GM23338 (cell line): ENCODE measurements around the gene NDUFA11. TPM values are rescaled to one million over a fixed set of nuclear protein-coding genes. Genes with fewer than 3 reads are reported as not detected.

Experiments used
- ATAC-seq: fragments of 200-7000 bp; cut with Tn5 transposase; 3 replicates; pipeline ENCODE4 v1.9.1; 2020
- DNase-seq: peaks from one replicate; pipeline ENCODE4 v3.0.0-alpha.2; 2015; ENCODE audit warnings: low spot score
- H2AFZ ChIP-seq: fragments of 200-600 bp; sonication (generic); 2 replicates; pipeline ENCODE4 v1.8.0; 2016; ENCODE audit warnings: antibody characterized with exemption, mild to moderate bottlenecking, moderate library complexity
- H3F3A ChIP-seq: fragments of 200-600 bp; sonication (generic); replicated peaks from 2 replicates; pipeline ENCODE4 v1.8.0; 2017; ENCODE audit warnings: antibody characterized with exemption, mixed run types, low read depth
- H3K27ac ChIP-seq: fragments of 200-600 bp; sonication (generic); 2 replicates; pipeline ENCODE4 v1.6.1; 2016; ENCODE audit warnings: low read depth
- H3K27me3 ChIP-seq: fragments of 200-600 bp; sonication (generic); 2 replicates; pipeline ENCODE4 v1.8.0; 2016; ENCODE audit warnings: mild to moderate bottlenecking, mixed run types, moderate library complexity; ENCODE audit not compliant: insufficient read depth
- H3K36me3 ChIP-seq: fragments of 200-600 bp; sonication (generic); 2 replicates; pipeline ENCODE4 v1.8.0; 2016; ENCODE audit warnings: mild to moderate bottlenecking; ENCODE audit not compliant: insufficient read depth
- H3K4me1 ChIP-seq: fragments of 200-600 bp; sonication (generic); 2 replicates; pipeline ENCODE4 v1.8.0; 2016; ENCODE audit warnings: mild to moderate bottlenecking, moderate library complexity; ENCODE audit not compliant: insufficient read depth
- H3K4me2 ChIP-seq: fragments of 200-600 bp; sonication (generic); 2 replicates; pipeline ENCODE4 v1.7.1; 2017; ENCODE audit warnings: mixed run types
- H3K4me3 ChIP-seq: fragments of 200-600 bp; sonication (generic); 2 replicates; pipeline ENCODE4 v1.6.1; 2016; ENCODE audit warnings: mixed run types
- H3K79me2 ChIP-seq: fragments of 200-600 bp; sonication (generic); replicated peaks from 2 replicates; pipeline ENCODE4 v1.8.0; 2017; ENCODE audit warnings: mild to moderate bottlenecking; ENCODE audit not compliant: insufficient read depth
- H3K9me2 ChIP-seq: fragments of 200-600 bp; sonication (generic); 2 replicates; pipeline ENCODE4 v1.8.0; 2017; ENCODE audit not compliant: insufficient read depth
- H4K20me1 ChIP-seq: fragments of 200-600 bp; sonication (generic); replicated peaks from 2 replicates; pipeline ENCODE4 v1.8.0; 2017; ENCODE audit warnings: mild to moderate bottlenecking; ENCODE audit not compliant: insufficient read depth
- H3K27ac Mint-ChIP-seq: 2 replicates; pipeline ENCODE4 v1.8.0; 2020; ENCODE audit warnings: inconsistent platforms, mild to moderate bottlenecking, moderate library complexity, mixed read lengths
- H3K27me3 Mint-ChIP-seq: 3 replicates; pipeline ENCODE4 v1.8.0; 2022; ENCODE audit warnings: low read depth, mild to moderate bottlenecking, moderate library complexity, mixed read lengths, inconsistent platforms; ENCODE audit not compliant: insufficient read depth, poor library complexity
- H3K36me3 Mint-ChIP-seq: 3 replicates; pipeline ENCODE4 v1.8.0; 2021; ENCODE audit warnings: low read depth, mild to moderate bottlenecking, inconsistent platforms, moderate library complexity, mixed read lengths
- H3K4me1 Mint-ChIP-seq: 3 replicates; pipeline ENCODE4 v1.8.0; 2020; ENCODE audit warnings: mild to moderate bottlenecking, inconsistent platforms, mixed read lengths
- H3K4me3 Mint-ChIP-seq: 3 replicates; pipeline ENCODE4 v1.8.0; 2021; ENCODE audit warnings: moderate library complexity, mild to moderate bottlenecking, inconsistent platforms, mixed read lengths
- H3K9me3 Mint-ChIP-seq: 3 replicates; pipeline ENCODE4 v1.8.0; 2020; ENCODE audit warnings: moderate library complexity, mild to moderate bottlenecking, inconsistent platforms, mixed read lengths
- EZH2 ChIP-seq: fragments of 200-600 bp; sonication (generic); IDR thresholded peaks from one replicate; pipeline ENCODE4 v1.8.0; 2017; ENCODE audit warnings: antibody characterized with exemption, mild to moderate bottlenecking, low read depth; ENCODE audit not compliant: unreplicated experiment
- EZH2phosphoT487 ChIP-seq: fragments of 200-600 bp; sonication (generic); IDR thresholded peaks from one replicate; pipeline ENCODE4 v1.8.1; 2018; ENCODE audit warnings: antibody characterized with exemption; ENCODE audit not compliant: unreplicated experiment
- JUNB ChIP-seq: IDR thresholded peaks from one replicate; pipeline ENCODE4 v1.6.1; 2016; ENCODE audit warnings: antibody characterized with exemption; ENCODE audit not compliant: unreplicated experiment
- STAT1 ChIP-seq: IDR thresholded peaks from one replicate; pipeline ENCODE4 v1.6.1; 2016; ENCODE audit warnings: antibody characterized with exemption; ENCODE audit not compliant: unreplicated experiment
- polyA plus RNA-seq: library from polyadenylated mRNA; unstranded; fragments of >200 nt; fragmentation: Nextera tagmentation; extraction: Ambion mirVana; gene quantifications from 2 replicates; pipeline ENCODE4 v1.2.1, GENCODE V29; 2016
- total RNA-seq: library from RNA; depleted of rRNA; stranded (reverse); fragments of >200 nt; shearing (Covaris generic); gene quantifications from 2 replicates; pipeline ENCODE4 v1.2.3, GENCODE V29; 2014
- TF ChIP-seq, protein P1 (sequence below), 2 experiments: fragments of 200-600 bp in 1 of 2; sonication (generic) in 1 of 2; conservative IDR thresholded peaks; 2 replicates each; pipeline versions ENCODE4 v1.5.1 to v1.6.1; 2016 to 2017; ENCODE audit warnings: antibody characterized with exemption in 2 of 2, low read depth in 2 of 2, mild to moderate bottlenecking in 2 of 2, moderate library complexity in 1 of 2
- TF ChIP-seq, protein P2 (sequence below): IDR thresholded peaks from 2 replicates; pipeline ENCODE4 v1.6.1; 2016; ENCODE audit warnings: antibody characterized with exemption
- TF ChIP-seq, protein P3 (sequence below): IDR thresholded peaks from one replicate; pipeline ENCODE4 v1.6.1; 2018; ENCODE audit warnings: antibody characterized with exemption; ENCODE audit not compliant: unreplicated experiment

NDUFA11 gene
- total and polyA plus RNA-seq, 2 experiments from 2014 or later, result 171 to 523 TPM

DNA sequence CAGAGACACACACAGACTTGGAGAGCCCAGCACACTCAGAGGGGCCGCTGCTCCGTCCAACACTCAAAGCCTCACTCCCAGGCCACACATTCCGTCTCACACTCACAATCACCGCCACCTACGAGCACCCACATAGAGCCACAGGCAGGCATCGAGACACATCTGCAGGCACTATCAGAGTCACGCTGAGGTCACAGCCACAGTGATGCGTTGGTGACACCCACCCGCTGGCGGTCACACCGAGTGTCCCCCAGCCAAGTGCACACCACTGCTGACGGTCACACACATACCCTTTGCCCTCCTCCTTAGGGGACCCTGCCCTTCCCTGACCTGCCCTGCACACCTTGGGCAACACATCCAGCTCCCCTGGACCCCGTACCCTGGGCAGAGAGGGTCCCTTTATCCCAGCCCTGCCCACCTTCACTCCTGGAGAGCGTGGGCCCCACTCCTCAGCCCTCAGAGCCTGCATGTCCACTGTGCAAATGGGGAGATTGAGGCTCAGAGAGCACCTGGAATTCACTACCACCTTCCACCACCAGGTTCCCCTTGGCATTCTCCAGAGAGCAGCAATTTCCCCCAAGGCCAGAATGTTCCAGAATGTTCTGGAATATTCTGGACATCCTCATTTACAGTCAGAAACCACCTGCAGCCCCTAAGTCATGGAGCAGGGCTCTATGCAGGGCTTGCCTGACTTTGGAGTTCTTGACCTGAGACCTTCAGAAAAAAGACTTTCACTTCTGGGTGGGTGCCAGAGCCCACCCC lies 38.7 kb downstream of the NDUFA11 start:
- Histone ChIP-seq H3K4me2 (no peak overlapping the region), H3K27ac (no peak overlapping the region), H3K27me3 (no peaks in the 10 kb centered on the region), H3K79me2 (no peaks in the 10 kb centered on the region), H3F3A (no peaks in the 10 kb centered on the region), H2AFZ (no peak overlapping the region), H4K20me1 (no peaks in the 10 kb centered on the region), H3K4me1 (no peaks in the 10 kb centered on the region), H3K9me2 (no peaks in the 10 kb centered on the region), H3K4me3 (no peak overlapping the region), H3K36me3 (no peaks in the 10 kb centered on the region)
- Mint-ChIP-seq H3K9me3 (peaks cover 3% of the 10 kb centered on the region; the same call in 1 of the 3 replicates), H3K4me3 (no peak overlapping the region), H3K27ac (peak overlapping the region; percentile 78; the same call in 1 of the 2 replicates), H3K4me1 (no peaks in the 10 kb centered on the region), H3K36me3 (no peaks in the 10 kb centered on the region; the same call in 2 of the 3 replicates), H3K27me3 (peaks cover 13% of the 10 kb centered on the region)
- TF ChIP-seq EZH2phosphoT487, result no peak
- TF ChIP-seq, protein P1, sequence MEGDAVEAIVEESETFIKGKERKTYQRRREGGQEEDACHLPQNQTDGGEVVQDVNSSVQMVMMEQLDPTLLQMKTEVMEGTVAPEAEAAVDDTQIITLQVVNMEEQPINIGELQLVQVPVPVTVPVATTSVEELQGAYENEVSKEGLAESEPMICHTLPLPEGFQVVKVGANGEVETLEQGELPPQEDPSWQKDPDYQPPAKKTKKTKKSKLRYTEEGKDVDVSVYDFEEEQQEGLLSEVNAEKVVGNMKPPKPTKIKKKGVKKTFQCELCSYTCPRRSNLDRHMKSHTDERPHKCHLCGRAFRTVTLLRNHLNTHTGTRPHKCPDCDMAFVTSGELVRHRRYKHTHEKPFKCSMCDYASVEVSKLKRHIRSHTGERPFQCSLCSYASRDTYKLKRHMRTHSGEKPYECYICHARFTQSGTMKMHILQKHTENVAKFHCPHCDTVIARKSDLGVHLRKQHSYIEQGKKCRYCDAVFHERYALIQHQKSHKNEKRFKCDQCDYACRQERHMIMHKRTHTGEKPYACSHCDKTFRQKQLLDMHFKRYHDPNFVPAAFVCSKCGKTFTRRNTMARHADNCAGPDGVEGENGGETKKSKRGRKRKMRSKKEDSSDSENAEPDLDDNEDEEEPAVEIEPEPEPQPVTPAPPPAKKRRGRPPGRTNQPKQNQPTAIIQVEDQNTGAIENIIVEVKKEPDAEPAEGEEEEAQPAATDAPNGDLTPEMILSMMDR (conservative IDR thresholded peaks at IDR 0.05; ENCODE audit: low read depth in 2 of 2), result 0 out of 4 replicates have a peak, but pooled peaks of 1 of the 2 experiments have one; percentile 29
- no peak for TF ChIP-seq JUNB
- no peak for TF ChIP-seq EZH2
- TF ChIP-seq, protein P2, sequence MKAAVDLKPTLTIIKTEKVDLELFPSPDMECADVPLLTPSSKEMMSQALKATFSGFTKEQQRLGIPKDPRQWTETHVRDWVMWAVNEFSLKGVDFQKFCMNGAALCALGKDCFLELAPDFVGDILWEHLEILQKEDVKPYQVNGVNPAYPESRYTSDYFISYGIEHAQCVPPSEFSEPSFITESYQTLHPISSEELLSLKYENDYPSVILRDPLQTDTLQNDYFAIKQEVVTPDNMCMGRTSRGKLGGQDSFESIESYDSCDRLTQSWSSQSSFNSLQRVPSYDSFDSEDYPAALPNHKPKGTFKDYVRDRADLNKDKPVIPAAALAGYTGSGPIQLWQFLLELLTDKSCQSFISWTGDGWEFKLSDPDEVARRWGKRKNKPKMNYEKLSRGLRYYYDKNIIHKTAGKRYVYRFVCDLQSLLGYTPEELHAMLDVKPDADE, result no peak
- TF ChIP-seq, protein P3, sequence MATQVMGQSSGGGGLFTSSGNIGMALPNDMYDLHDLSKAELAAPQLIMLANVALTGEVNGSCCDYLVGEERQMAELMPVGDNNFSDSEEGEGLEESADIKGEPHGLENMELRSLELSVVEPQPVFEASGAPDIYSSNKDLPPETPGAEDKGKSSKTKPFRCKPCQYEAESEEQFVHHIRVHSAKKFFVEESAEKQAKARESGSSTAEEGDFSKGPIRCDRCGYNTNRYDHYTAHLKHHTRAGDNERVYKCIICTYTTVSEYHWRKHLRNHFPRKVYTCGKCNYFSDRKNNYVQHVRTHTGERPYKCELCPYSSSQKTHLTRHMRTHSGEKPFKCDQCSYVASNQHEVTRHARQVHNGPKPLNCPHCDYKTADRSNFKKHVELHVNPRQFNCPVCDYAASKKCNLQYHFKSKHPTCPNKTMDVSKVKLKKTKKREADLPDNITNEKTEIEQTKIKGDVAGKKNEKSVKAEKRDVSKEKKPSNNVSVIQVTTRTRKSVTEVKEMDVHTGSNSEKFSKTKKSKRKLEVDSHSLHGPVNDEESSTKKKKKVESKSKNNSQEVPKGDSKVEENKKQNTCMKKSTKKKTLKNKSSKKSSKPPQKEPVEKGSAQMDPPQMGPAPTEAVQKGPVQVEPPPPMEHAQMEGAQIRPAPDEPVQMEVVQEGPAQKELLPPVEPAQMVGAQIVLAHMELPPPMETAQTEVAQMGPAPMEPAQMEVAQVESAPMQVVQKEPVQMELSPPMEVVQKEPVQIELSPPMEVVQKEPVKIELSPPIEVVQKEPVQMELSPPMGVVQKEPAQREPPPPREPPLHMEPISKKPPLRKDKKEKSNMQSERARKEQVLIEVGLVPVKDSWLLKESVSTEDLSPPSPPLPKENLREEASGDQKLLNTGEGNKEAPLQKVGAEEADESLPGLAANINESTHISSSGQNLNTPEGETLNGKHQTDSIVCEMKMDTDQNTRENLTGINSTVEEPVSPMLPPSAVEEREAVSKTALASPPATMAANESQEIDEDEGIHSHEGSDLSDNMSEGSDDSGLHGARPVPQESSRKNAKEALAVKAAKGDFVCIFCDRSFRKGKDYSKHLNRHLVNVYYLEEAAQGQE, result no peak
- TF ChIP-seq STAT1, result no peak
- ATAC-seq (peak; percentile 38; the same call in 2 of the 3 replicates), DNase-seq (peak; percentile 28)
